HG03045 (cell line): ENCODE results near the gene SEMA6A.

Experiments used
- ATAC-seq: cut with Tn5 transposase; IDR thresholded peaks from one replicate; pipeline ENCODE4 v1.9.1; 2021; ENCODE audit warnings: mild to moderate bottlenecking, moderate library complexity; ENCODE audit not compliant: unreplicated experiment

SEMA6A gene

GRCh38 chr5:116466727-116467464 lies 107.7 kb downstream of the SEMA6A start:
- no peak for ATAC-seq

- ATAC-seq, result no peak
Observed at GRCh38 chr5:116465411-116465810, 109.2 kb downstream of the SEMA6A start.

GRCh38 chr5:116464144-116464708 lies 110.4 kb downstream of the SEMA6A start:
- ATAC-seq, result no peak

- no peak for ATAC-seq
Observed at GRCh38 chr5:116462500-116462899, 112.1 kb downstream of the SEMA6A start.

- ATAC-seq, result no peak
Observed at GRCh38 chr5:116459301-116459700, 115.3 kb downstream of the SEMA6A start.

GRCh38 chr5:116457062-116457461 lies 117.6 kb downstream of the SEMA6A start:
- no peak for ATAC-seq

GRCh38 chr5:116456036-116456435 lies 118.6 kb downstream of the SEMA6A start:
- ATAC-seq, result no peak

- no peak for ATAC-seq
Observed at GRCh38 chr5:116455061-116455460, 119.6 kb downstream of the SEMA6A start.

GRCh38 chr5:116454417-116454927 lies 120.2 kb downstream of the SEMA6A start:
- peak; percentile 99 for ATAC-seq

- ATAC-seq, result no peak
Observed at GRCh38 chr5:116453988-116454411, 120.6 kb downstream of the SEMA6A start.

- no peak for ATAC-seq
Observed at GRCh38 chr5:116452774-116453368, 121.8 kb downstream of the SEMA6A start.

GRCh38 chr5:116451905-116452450 lies 122.6 kb downstream of the SEMA6A start:
- no peak for ATAC-seq

- no peak for ATAC-seq
Observed at GRCh38 chr5:116451066-116451465, 123.6 kb downstream of the SEMA6A start.

- ATAC-seq, result no peak
Observed at GRCh38 chr5:116449458-116449857, 125.2 kb downstream of the SEMA6A start.

GRCh38 chr5:116448870-116449427 lies 125.7 kb downstream of the SEMA6A start:
- ATAC-seq, result no peak

GRCh38 chr5:116448450-116448849 lies 126.2 kb downstream of the SEMA6A start:
- ATAC-seq, result no peak

- ATAC-seq, result no peak
Observed at GRCh38 chr5:116446356-116447005, 128.1 kb downstream of the SEMA6A start.

GRCh38 chr5:116445311-116445710 lies 129.3 kb downstream of the SEMA6A start:
- no peak for ATAC-seq

GRCh38 chr5:116444373-116445295 lies 130.0 kb downstream of the SEMA6A start:
- no peak for ATAC-seq
